ENCODE measurements around the gene MAP1S. TPM values are rescaled to one million over a fixed set of nuclear protein-coding genes. Genes with fewer than 3 reads are reported as not detected.

Gene MAP1S
- total and polyA plus RNA-seq, 2 of the 13 experiments (the other 11 are each of a cell fraction or from before 2014, with no cell fraction given) = 3.8 to 7.3 TPM

GRCh38 chr19:17747205-17748098, 28.2 kb downstream of the MAP1S start (continued):
- no peak for TF ChIP-seq ZNF280D (CRISPR knock-in tag; IDR thresholded peaks at IDR 0.05)
- no peak for TF ChIP-seq ATRX (CRISPR knock-in tag; IDR thresholded peaks at IDR 0.05; ENCODE audit: borderline replicate concordance)
- TF ChIP-seq IKZF4 (CRISPR knock-in tag; IDR thresholded peaks at IDR 0.05; ENCODE audit: borderline replicate concordance, low read depth, not compliant biosample characterization) = no peak
- no peak for TF ChIP-seq ZSCAN25 (CRISPR knock-in tag; IDR thresholded peaks at IDR 0.05)
- no peak for TF ChIP-seq IKZF5 (CRISPR knock-in tag; IDR thresholded peaks at IDR 0.05)
- TF ChIP-seq LRRFIP1 (CRISPR knock-in tag; conservative IDR thresholded peaks at IDR 0.05) = no peak
- no peak for TF ChIP-seq ZBTB42 (CRISPR knock-in tag; IDR thresholded peaks at IDR 0.05)
- 0 out of 2 replicates have a peak, but pooled peaks have one; percentile 21 for TF ChIP-seq ZNF574 (CRISPR knock-in tag; IDR thresholded peaks at IDR 0.05)
- no peak for TF ChIP-seq HNRNPLL (IDR thresholded peaks at IDR 0.05; ENCODE audit: low read depth, low read length, poor library complexity, severe bottlenecking)
- TF ChIP-seq, protein P1, sequence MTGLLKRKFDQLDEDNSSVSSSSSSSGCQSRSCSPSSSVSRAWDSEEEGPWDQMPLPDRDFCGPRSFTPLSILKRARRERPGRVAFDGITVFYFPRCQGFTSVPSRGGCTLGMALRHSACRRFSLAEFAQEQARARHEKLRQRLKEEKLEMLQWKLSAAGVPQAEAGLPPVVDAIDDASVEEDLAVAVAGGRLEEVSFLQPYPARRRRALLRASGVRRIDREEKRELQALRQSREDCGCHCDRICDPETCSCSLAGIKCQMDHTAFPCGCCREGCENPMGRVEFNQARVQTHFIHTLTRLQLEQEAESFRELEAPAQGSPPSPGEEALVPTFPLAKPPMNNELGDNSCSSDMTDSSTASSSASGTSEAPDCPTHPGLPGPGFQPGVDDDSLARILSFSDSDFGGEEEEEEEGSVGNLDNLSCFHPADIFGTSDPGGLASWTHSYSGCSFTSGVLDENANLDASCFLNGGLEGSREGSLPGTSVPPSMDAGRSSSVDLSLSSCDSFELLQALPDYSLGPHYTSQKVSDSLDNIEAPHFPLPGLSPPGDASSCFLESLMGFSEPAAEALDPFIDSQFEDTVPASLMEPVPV (CRISPR knock-in tag; IDR thresholded peaks at IDR 0.05) = no peak
- TF ChIP-seq SPEN (CRISPR knock-in tag; IDR thresholded peaks at IDR 0.05; ENCODE audit: low read depth) = peak; percentile 21; the same call in 1 of the 2 replicates
- TF ChIP-seq ZNF704 (CRISPR knock-in tag; IDR thresholded peaks at IDR 0.05; ENCODE audit: borderline replicate concordance) = 0 out of 2 replicates have a peak, but pooled peaks have one; percentile 60
